NCI-H1436 (cell line): ENCODE data around the gene OR52E2.
"Not testable (repeated sequence)": the region's sequence is repeated elsewhere in the genome, so short reads cannot be mapped to it uniquely, and the experiment has no call there.

Experiments
- DNase-seq: peaks from one replicate; lab custom pipeline; 2025; lab: John Stamatoyannopoulos, UW

Gene OR52E2

DNA sequence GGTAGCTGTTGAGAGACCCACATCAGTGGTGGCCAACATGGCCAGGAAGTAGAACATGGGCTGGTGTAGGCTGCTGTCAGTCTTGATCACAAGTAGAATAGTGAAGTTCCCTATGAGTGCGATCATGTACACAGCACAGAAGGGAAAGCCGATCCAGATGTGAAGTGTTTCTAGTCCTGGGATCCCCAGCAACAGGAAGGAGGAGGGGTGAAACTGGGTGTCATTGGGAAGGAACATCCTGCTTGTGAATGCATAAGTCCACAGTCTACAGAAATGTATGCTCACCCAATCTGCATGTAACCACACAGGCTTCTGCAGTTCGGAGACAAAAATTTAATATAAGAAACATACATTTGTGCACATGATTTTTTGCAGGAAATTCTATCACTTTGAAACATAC lies at the start of gene OR52E2:
Gene OR52E2, minus strand, starts transcription at position 237 of the 400 bp plus-strand sequence. Its CDS starts 0 bp downstream, at position 237.
- DNase-seq, result no peak

DNA sequence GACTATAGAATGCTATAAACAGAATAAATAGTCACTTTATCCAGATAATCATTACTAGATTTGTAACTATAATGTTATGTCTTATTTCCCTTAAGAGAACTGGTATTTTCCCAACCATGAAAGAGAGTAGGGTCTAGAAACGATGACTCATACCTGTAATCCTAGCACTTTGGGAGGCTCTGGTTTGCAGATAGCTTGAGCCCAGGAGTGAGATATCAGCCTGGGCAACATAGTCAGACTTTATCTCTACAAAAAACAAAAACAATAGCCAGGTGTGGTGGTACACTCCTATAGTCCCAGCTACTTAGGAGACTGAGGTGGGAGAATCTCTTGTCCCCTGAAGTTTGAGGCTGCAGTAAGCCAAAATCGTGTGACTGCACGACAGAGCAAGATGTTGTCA lies 47.9 kb upstream of the OR52E2 start:
- DNase-seq, result no peak

DNA sequence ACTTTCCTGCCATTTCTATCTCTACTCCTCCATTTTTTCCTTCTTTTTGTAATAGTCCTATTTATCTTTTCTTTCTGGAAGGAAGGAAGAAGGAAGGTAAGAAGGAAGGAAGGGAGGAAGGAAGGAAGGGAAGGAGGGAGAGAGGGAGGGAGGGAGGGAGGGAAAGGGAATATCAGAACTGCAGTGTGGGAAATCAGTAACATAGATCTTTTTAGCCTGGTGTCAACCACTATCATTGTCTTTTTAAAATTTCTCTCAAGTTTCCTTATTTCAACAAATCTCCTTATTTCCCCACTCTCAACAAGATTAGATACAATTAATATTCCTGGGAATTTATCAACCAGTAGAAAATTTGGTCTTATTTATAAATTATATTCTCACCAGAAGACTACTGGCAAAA lies 43.6 kb upstream of the OR52E2 start:
- DNase-seq, result no peak

DNA sequence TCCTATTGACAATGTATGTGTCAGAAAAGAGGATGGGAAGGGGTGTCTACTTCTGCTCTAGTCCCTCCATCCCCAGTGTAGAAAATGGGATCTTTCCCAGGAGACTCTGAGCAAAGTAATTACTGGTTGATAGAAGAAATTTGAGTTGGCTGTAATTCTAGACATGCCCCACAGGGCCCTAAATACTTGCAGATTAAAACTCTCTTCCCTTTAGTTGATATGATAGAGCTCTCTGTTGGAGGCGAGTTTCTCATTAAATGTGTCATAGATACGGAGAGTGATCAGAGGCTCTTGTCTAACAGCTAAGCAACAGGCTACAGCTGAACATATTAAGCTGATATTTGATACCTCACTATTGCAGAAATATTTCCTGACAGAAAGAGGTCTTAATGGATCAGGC lies 42.8 kb upstream of the OR52E2 start:
- no peak for DNase-seq

DNA sequence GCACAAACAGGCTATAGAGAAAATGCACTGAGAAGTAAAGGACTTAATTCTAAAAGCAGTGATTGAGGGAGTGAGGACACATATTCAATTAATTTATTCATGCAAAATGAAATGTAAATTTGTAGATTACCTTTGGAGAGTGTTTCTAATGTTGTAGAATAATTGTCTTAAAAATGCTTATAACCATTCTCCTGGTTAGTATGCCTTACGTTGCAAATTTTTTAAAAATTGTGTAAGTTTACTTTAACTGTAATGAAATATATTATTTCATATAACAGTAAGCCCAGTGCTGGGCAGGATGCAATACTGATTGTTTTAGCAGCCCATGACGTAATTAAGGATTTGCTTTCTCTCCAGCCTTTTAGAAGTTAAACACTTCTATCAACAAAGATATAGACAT lies 36.6 kb upstream of the OR52E2 start:
- DNase-seq, result no peak

DNA sequence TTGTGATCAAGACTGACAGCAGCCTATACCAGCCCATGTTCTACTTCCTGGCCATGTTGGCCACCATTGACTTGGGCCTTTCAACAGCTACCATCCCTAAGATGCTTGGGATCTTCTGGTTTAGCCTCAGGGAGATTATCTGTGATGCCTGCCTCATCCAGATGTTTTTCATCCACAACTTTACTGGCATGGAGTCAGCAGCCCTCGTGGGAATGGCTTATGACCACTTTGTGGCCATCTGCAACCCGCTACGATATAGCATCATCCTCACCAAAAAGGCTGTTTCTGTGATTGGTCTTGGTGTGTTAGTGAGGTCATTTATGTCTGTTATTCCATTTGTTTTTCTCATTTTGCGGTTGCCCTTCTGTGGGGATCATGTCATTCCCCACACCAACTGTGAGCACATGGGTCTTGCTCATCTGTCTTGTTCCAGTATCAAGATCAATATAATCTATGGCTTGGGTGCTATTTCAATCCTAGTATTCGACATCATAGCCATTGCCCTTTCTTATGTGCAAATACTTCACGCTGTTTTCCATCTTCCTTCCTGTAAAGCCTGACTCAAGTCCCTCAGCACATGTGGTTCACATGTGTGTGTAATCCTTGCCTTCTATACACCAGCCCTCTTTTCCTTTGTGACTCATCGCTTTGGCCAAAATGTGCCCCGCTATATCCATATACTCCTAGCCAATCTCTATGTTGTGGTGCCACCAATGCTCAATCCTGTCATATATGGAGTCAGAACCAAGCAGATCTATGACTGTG lies 33.6 kb upstream of the OR52E2 start:
- DNase-seq, result no peak

DNA sequence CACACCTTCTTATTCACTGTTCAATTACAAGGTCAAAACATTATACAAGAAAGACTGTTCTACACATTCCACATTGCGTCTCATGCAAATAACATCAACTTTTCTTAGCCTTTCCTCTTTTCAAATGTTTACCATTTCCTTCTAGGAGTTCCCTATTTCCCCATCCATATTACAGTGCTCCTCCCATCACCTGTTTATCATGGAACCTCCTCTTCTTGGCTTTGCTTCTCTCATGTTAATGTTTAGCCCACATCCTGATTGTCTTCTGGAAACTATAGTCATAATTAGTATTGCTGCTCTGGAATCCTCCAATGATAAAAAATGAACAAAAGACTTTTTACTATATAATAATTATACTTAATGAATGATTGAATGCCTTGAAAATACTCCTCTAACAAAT lies 31.2 kb upstream of the OR52E2 start:
- DNase-seq, result no peak

DNA sequence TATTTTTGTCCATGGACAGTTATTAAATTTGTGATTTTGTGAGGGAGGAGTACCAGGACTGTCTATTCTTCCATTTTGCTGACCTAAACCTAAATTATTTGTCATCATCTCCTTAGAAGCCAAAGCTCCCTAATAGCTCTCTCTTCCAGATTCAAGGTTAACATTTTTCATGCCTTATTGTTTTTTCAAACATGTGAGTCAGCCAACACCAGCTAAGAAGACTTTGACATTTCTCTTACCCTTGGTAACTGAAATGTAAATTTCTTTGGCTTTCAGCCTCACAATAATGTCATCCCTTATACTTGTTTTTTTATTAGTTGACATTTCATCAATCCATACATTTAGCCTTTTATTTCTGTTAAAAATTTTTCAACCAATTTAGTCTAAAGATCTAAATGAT lies 29.1 kb upstream of the OR52E2 start:
- no peak for DNase-seq

DNA sequence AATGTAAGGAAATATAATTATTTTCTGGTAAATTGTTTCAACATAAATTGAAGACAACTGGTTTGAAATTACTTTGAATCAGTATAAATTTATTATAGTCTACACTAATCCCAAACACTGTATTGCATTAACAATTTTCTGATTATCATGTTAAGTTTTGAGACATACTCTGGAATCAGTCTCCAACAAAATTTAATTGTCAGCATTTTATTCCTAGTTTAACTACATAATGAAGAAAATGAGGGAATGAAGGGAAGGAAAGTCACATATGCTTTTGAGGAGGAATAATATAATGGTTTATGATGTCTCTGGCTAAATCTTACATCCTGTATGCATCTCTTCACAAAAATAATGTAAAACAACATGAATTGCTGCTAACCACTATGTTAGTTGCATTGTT lies 24.2 kb upstream of the OR52E2 start:
- DNase-seq, result no peak

DNA sequence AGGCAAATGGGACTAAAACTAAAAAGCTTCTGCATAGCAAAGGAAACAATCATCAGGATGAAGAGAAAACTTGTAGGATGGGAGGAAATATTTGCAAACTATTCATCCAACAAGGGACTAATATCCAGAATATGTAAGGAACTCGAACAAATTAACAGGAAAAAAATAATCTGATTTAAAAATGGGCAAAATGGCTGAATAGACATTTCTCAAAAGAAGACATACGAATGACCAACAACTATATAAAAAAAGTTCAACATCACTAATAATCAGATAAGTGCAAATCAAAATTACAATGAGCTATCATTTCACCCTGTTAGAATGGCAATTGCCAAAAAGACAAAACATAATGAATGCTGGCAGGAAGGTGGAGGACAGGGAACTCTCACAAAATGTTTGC lies 22.0 kb upstream of the OR52E2 start:
- no peak for DNase-seq

DNA sequence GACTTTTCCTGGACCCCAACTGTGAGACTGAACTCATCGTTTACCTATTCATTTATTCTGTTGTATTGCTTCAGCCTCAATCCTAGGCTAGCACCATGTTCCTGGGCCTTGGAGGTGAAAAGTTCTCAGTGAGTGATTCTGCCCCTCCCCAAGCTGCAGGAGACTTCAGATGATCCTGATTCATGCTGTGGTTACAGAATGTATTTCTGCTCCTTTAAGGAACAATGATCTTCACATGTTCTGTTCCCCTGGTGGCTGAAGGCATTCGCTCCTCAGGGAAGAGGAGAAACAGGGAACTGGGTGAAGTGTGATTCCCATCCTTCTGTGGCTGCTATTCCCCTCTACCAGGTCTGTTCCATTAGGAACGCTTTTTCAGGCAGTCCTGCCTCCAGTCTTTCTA lies 12.4 kb upstream of the OR52E2 start:
- DNase-seq, result no peak

DNA sequence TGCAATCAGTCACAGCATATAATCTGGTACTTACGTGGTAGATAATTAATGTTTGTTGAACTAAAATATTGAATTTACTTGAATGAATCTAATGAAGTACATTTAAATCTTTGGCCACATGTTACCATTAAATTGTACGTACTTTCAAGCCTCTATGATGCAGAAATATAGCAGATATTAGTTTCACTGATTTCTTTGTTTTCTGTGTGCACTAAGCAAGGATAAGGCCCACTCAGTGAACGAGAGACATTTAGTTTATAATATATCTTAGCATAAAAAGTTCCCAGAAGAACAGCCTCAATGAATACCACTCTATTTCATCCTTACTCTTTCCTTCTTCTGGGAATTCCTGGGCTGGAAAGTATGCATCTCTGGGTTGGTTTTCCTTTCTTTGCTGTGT lies 9.8 kb upstream of the OR52E2 start, which contains the start of gene OR52E1:
Gene OR52E1, plus strand, starts transcription at position 301 of the 400 bp plus-strand sequence.
- no peak for DNase-seq

DNA sequence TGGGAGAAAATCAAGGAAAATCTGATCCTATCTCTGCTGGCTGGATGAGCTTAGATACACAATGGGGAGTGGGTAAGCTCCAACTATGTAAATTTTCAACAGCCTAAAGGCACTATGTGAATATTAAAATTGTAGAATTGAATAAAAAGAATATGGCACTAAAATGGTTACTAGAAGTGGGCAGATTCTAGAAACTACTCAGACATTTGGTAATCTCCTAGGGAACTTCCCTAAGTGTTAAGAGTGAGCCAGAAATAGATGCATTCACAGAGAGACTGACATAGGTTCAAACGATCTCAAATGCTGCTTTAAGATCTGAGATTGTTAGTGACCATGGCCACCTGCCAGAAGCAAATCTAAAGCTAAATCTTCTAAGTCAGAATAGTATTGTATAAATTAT lies 5.6 kb upstream of the OR52E2 start:
- DNase-seq, result no peak

DNA sequence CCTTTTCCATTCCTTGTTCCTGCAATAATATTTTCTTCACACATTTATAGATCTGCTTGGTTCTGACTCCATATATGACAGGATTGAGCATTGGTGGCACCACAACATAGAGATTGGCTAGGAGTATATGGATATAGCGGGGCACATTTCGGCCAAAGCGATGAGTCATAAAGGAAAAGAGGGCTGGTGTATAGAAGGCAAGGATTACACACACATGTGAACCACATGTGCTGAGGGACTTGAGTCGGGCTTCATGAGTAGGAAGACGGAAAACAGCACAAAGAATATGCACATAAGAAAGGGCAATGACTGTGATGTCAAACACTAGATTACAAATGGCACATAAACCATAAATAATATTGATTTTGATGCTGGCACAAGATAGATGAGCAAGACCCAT lies 748 bp downstream of the OR52E2 start:
- DNase-seq, result not testable (repeated sequence)

DNA sequence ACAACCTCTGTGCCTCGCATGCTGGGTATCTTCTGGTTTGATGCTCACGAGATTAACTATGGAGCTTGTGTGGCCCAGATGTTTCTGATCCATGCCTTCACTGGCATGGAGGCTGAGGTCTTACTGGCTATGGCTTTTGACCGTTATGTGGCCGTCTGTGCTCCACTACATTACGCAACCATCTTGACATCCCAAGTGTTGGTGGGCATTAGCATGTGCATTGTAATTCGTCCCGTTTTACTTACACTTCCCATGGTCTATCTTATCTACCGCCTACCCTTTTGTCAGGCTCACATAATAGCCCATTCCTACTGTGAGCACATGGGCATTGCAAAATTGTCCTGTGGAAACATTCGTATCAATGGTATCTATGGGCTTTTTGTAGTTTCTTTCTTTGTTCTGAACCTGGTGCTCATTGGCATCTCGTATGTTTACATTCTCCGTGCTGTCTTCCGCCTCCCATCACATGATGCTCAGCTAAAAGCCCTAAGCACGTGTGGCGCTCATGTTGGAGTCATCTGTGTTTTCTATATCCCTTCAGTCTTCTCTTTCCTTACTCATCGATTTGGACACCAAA lies 12.6 kb downstream of the OR52E2 start:
- no peak for DNase-seq

DNA sequence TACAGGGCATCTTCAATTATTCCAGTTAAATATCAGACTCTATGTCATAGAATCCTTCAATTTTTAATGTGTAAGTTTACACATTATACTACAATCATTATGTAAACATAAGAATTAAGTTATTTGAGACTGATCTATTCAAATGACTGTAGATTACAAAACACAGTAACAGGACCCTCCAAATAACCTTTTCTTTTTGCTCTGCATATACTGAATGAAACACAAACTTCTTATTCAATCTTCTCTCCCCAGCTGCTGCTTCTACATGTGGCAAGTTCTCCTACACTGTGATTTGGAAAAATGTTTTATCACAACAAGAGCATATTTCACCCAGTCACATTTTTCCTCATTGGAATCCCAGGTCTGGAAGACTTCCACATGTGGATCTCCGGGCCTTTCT lies 13.2 kb downstream of the OR52E2 start, which contains the start of gene OR52J3:
Gene OR52J3, plus strand, starts transcription at position 301 of the 400 bp plus-strand sequence. Its CDS starts 0 bp downstream, at position 301.
- DNase-seq, result no peak

DNA sequence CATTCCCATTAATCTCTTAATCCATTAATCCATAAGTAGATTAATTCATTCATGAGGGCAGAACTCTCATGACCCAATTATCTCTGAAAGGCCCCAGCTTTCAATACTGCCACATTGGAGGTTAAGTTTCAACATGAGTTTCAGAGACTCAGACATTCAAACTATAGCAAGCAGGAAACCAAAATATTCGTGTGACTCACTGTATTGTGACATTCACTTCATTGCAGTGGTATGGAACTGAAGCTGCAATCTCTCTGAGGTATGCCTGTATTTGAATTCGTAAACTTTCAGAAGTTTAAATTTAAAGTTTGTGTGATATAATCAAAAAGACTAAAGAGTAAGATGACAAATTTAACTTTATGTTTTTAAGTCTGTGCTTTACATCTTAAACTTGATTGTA lies 16.0 kb downstream of the OR52E2 start:
- no peak for DNase-seq

DNA sequence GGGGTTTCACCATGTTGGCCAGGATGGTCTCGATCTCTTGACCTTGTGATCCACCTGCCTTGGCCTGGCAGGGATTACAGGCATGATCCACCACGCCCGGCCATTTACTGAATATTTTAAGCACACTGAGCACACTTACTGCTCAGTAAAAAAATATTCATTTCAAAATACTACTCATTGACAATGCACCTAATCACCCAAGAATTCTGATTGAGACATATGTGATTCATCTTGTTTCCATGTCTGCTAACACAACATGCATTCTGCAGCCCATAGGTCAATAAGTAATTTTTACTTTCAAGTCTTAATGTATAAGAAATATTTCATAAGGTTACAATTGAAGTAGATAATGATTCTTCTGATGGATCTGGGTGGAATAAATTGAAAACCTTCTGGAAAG lies 17.3 kb downstream of the OR52E2 start:
- DNase-seq, result no peak

DNA sequence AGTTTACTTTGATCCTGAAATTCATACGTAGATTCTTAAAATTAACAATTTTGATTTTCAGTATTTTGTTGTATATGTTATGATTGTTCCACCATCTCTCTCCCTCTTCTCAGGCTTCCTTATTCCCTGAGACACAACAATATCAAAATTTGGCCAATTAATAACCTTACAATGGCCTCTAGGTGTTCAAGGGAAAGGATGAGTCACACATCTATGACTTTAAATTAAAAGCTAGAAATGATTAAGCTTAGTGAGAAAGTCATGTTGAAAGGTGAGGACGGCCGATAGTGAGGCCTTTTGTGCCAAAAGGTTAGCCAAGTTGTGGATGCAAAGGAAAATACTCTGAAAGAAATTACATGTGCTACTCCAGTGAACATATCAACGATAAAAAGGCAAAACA lies 18.6 kb downstream of the OR52E2 start:
- DNase-seq, result no peak

DNA sequence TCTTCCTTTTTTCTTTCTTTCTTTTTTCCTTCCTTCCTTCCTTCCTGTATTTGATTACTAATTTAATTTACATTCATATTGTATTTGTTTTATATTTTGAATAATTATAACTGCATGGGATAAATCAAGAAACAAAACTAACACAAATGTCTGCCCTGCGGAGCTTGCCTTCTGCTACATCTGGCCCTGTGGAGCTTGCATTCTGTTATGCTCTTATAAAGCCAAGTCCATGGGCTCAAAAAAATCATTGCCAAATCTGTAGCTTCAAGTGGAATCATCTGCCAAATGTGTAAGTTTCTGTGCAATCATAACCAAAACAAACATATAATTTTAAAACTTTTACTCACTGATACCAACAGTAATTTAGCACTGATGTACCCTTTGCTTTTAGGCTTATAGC lies 21.1 kb downstream of the OR52E2 start:
- no peak for DNase-seq

DNA sequence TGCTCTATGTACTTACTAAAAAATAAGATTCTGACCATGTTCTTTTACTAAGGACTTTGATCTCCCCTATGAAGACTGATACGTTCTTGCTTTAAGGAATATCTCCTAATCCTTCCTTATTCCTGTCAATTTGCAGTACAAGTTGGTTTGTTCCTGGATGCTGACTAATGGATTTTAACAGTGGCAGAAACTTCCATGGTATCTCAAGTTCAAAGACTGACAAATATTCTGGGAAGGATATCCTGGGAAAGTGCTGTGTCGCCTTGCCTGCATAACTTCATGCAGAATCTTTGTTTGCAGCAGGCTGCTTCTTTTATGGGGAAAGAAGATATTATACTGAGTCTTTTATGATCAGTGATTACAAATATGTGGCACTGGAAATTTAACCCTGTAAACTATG lies 21.5 kb downstream of the OR52E2 start:
- no peak for DNase-seq

DNA sequence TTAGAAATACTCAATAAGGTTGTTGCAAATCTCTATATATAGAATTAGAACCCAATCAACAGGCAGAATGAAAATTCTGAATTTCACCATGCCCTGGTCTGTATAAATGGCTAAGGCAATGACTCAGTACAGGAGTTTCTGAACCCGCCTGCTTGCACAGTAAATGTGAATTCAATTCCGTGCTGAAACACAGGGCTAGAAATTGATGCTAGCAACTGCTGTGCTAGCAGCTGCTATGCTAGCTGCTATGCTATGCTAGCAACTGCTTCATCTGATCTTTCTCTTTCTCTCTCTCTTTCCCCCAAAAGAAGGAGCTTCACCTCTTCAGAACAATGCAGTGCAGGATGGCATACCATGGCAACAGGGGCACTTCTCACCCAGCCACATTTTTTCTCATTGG lies 22.8 kb downstream of the OR52E2 start:
- DNase-seq, result no peak

DNA sequence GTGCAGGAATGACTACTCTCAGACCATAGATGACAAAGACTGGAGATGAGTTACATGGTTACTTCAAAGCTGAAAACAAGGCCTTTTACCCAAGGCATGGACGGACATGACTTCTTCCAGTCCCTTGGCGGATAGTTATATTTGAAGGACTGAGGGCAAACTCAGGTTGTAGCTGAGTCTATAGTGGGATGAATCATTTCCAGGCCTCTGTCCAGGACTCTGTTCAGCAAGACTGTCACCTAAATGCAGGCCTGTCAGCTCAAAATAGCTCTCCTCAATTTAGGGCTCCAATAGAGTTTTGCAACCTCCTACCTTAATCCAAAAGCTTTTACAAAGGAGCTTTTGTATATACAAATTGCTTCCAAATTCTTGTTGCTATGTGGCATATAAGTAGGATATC lies 37.4 kb downstream of the OR52E2 start:
- DNase-seq, result no peak

DNA sequence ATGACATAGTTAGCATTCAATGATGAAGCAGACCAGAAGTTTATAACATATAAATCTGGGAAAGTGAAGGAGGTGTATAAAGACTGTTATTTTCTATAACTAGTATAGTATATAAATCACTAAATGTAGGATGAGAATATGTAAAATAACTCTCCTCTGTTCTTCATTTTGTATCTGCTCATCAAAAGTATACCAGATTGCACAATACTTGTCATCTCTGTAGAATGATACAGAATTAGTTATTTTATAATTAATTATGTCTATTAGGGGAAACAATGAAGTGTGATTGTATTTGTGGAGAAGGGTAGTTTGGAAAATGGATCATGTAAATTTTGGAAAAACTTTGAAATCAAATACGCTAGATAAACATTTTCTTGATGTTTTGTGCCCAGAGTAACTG lies 46.4 kb downstream of the OR52E2 start:
- no peak for DNase-seq
